NCI-H1930 (cell line): ENCODE results near the gene GART.
A peak's percentile ranks its signal among the peaks of the same experiment; 100 is the strongest.
"Not testable (repeated sequence)": the region's sequence is repeated elsewhere in the genome, so short reads cannot be mapped to it uniquely, and the experiment has no call there.

Experiments
- DNase-seq, 2 experiments: peaks; one replicate each; lab custom pipeline; 2025; lab: John Stamatoyannopoulos, UW

Gene GART

DNA sequence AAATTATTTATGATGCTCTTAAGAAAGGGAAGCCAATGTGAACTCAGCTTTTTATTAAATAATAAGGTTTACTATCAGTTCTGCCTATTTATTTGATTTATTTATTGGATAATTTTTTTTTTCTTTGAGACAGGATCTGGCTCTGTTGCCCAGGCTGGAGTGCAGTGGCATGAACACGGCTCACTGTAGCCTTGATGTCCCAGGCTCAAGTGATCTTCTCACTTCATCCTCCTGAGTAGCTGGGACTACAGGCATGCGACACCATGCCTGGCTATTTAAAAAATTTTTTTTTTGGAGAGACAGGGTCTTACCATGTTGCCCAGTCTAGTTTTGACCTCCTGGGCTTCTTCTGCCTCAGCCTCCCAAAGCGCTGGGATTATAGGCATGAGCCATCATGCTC lies 29.4 kb downstream of the GART start:
- no peak for DNase-seq

DNA sequence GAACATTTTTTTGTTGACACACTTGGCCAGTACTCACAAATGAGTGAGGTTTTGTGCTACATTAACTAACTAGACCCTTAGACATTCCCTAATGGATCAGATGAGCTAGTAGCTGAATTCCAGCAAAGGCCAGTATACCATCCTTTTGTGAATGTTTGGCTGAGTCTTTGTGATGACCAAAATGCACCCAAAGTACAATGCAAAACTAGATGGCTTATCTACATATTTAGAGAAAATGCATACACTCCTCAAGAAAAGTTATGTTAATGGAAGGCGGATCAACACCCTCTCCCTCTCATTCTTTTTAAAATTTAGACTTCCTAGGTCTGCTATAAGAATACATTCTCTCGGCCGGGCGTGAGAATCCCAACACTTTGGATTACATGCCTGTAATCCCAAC lies 30.3 kb downstream of the GART start:
- no peak for DNase-seq

DNA sequence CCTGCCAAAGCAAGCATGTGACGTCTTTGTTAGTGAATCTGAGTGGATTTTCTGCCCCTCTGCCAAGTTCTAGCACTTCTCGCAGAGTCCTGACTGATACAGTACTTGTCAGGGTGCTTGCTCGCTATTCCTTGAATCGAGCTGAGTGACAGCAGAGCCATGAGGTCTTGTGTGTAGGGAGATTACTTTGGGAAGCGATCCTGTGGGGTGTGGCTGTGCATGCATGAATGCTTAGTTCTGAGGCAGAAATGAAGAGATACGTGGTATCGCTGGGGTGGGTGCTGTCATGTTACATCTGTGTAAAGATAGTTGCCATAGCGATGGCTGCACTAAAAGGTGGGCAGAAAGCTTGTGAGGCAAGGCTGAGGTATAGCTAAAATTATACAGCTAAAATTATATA lies 31.1 kb downstream of the GART start:
- DNase-seq = no peak

DNA sequence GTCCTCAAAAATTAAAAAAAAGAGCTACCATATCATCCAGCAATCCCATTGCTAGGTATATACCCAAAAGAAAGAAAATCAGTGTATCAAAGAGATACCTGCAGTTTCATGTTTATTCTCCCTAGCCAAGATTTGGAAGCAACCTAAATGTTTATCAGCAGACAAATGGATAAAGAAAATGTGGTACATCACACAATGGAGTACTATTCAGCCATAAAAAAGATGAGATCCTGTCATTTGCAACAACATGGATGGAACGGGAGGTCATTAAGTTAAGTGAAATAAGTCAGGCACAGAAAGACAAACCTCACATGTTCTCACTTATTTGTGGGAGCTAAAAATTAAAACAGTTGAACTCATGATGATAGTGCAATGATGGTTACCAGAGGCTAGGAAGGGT lies 34.9 kb downstream of the GART start:
- DNase-seq = not testable (repeated sequence)

DNA sequence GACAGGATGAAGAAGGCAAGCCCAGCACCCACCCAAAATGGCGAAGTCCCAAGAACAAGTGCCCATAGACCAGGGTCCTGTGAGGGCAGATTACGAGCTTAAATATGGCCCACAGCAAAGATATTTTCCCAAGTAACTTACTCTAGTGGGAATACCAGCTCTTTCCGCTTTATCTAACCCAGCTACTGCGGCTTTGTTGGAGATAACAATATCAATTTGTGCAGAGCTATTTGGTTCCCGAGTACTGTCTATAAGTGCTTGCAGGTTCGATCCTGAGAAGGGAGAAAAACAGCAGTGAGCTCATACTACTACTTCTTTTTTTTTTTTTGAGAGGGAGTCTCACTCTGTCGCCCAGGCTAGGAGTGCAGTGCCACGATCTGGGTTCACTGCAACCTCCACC lies 36.1 kb downstream of the GART start:
- DNase-seq = no peak

DNA sequence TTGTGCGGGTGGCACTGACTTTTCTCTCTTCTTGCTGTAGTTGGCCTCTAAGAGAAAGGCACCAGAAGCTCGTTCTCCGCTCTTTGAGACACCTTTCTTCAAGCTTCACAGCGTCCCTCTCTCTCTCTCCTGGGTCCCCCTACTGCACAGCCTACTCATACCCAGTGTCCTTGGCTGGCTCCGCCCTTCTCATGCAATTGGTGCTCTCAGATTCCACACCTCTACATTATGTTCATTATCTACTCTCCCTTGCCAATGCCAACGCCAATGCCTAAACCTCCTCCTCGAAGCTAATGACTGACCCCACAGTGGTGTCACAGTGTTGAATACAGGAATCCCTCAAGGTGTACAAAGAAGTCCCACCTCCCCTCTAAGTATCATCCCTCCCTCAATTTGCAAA lies 45.6 kb downstream of the GART start:
- no peak for DNase-seq

DNA sequence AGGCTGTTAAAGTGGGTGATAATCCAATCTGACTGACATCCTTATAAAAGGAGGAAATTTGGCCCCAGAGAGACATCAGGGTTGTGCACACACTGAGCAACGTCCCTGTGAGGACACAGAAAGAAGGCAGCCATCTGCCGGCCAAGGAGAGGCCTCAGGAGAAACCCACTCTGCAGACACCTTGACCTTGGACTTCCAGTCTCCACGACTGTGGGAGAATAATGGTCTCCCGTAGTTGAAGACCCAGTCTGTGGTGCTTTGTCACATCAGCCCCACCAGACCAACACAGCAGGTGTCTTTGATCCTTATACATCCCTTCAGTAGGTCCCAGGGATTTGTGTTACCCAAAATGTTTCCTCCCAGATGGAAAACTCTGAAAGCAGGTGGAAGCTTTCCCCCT lies 46.2 kb downstream of the GART start:
- no peak for DNase-seq

DNA sequence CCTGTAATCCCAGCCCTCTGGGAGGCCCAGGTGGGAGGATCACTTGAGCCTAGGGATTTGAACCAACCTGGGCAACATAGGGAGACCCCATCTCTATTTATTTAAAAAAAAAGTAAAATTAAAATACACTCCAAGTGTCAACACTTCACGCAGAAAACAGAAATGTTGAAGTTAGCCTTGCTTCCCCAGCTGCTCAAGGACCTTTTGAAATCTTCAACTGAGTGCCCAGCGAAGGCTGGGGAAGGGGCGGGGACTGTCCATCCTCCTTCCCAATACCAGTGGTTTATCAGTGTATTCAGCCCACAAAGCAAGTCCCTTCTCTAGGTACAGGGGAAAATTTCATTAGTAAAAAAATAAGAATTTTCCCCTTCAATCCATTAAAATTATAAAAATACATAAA lies 48.2 kb downstream of the GART start:
- DNase-seq = no peak

DNA sequence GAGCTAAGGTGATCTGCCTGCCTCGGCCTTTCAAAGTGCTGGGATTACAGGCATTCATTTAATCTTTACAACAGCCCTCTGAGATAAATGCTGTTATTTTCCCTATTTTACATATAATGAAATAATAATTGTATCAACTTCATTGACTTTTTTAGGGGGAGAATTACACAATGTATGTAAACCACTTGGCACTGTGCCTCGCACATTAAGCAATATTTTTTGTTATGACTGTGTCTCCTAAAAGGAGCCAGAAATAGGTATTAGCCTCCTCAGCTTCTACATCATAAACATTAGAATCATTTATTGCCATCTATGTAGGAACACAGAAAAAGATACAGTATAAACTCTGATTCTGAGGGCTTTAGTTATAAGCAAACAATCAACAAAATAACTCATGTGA lies 49.3 kb downstream of the GART start:
- no peak for DNase-seq

DNA sequence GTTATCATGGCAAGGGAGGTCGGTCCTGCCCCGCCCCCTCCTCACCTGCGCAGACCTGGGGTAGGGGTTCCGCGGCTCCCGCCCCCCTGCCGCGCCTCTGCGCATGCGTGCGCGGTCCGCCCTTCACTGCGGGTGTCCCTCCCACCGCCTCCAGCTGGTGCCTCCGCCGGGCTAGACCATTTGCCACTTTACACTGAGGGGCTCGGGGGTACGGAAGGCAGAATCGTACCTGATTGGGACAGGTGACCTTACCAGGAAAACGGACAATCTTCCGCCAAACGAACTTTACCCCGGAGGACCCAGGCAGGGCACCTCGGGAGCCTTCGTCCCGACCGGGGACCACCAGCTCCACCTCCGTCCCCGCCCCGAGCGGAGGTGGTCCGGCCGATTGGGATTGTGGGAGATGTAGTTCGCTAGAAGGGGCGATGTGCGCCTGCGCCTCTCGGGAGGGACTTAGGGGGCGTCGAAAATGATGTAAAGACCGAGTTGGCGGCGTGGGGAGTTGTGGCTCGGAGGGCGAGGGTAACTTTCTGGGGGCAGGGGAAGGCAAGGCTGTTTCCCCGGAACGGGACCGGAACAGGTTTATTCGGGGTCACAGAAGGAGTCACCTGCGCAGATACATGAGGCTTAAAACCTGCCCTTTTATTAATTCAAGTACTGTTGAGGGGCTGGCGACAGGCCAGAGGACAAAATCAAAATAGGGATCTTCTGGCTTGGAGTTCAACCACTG lies 50.4 kb downstream of the GART start, which contains the start of gene DNAJC28:
TSS of gene DNAJC28 (minus strand) at position 344 of the 730 bp plus-strand sequence. CDS start 2,323 bp downstream, outside the sequence.
- peak; percentile 88 to 95 for DNase-seq

DNA sequence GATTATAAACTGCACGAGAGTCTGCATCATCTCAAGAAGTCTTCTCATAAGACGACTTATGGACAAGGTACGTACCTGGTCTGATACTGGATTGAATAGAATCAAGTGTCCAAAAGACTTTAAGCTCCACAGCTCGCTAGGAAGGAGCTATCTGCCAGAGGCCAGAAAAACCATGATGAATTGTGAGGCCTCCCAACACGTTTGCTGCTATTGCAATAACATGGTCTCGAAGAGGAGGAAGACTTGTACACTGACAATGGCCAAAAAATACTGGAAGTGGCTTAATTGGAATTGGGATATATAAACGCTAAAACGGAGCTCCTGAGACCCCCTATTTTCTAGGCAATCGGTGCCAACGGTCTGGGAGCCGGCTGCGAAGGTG lies 50.9 kb downstream of the GART start:
- no peak for DNase-seq

DNA sequence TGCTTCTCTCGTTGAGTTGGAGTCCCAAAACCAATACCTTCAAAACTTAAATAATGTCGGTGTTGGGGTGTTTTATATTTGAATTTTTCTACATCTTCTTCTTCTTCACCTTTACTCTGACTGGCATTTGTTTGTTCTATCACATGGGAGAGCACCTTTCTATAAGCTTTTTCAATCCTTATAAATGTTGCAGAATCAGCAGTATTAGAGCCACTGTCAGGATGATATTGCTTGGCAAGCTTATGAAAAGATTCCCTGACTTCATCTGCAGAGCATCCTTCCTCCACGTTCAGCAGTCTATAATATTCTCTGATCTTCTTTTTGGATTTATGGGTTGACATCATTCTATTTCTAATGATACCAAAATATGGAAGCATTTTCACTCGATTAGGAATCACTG lies 53.0 kb downstream of the GART start:
- DNase-seq = no peak

DNA sequence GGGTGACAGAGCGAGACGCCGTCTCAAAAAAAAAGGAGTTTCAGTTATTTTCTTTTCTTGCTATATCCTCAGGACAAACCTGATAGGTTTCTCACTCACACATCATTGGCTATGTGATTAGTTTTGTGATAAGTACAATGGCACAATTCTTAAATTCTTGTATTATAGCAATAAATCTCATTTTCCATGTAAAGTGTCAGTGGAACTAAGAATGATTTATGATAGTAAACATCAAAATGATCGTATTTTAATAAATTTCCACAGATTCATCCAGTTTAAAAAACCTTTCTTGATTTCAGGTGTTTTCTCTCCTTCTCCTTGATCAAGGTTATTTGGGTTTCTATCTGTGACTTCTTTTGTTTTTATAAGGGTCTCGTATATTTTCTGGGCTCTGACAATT lies 53.9 kb downstream of the GART start:
- DNase-seq = no peak

DNA sequence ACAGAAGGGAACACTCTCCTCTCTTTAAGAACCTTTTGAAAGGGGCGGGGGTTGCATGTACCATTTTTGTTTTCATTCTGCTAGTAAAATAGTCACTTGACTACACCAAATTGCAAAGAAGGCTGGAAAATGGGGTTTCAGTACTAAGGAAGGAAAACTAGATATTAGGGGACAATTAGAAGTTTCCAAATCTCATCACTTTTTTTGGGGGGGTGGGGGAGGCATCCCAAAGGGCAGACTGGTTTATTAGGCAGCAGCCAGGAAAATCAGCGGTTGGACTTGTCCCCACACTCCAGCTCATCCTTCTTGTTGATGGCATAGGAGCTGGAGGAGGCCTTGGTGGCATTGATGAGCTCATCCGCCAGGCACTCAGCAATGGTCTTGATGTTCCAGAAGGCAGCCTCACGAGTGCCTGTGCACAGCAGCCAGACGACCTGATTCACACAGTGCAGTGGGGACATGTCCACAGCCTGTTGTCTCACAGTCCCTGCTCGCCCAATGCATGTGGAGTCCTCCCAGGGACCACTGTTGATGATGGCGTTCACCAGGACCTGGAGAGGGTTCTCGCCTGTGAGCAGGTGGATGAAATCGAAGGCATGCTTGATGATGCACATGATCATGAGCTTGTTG lies 60.5 kb downstream of the GART start:
- no peak for DNase-seq

DNA sequence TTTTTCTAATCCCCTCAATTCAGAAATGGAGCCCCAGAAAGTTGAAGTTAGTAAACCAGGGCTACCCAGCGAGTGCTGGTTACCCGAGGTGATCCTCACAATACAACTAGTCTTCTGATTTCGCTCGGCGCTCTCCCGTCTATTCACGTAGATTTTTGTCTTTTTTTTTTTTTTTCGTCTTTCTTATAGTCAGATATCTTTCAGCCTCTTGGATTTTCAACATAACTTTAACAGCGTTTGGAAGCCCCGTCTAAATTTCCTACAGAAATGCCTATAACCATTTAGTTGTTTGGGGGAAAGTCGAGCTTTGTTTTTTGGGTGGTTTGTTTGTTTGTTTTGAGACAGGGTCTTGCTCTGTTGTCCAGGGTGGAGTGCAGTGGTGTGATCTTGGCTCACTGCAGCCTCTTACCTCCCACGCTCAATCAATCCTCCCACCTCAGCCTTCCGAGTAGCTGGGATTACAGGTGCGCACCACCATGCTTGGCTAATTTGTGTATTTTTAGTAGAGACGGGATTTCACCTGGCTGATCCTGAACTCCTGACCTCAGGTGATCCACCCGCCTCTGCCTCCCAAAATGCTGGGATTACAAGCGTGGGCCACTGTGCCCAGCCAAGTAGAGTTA lies 61.3 kb downstream of the GART start:
- no peak for DNase-seq

DNA sequence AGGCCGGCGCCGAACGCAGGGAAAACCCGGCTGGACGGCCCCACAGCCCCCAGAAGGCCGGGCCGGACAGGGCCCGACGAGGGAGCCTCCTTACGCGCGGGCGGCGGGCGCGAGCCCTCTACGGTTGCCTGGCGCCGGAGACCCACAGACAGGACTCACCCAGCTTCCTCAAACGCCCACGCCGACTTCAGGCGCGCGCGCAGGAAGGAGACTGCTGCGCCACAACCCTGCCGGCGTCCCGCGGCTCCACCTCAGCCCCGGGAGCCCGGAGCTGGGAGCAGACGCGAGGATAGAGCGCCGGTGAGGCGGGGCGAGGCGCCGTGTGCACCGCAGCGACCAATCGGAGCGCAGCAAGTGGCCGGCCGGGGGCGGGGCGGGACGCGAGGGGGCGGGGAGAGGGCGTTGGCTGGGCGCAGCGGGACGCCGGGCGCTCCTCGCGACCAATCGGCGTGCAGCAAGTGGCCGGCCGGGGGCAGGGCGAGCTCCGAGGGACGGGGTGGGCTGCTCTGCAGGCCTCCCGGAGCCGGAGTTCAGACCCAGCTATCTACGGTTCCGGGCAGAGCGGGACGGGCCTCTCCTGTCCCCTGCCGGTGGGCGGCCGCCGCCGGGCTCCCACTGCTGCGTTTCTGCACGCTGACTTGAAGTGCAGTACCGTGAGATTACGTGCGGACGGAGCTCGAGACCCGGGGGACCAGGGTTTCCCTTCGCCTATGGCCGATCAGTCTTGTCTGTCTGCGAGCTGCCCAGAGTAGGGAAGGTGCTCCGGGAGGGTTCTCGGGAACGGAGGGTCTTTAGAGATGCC lies 62.0 kb downstream of the GART start, which contains the start of gene TMEM50B:
TSS of gene TMEM50B (minus strand) at position 296 of the 802 bp plus-strand sequence. CDS start 11,089 bp downstream, outside the sequence.
- DNase-seq = peak; percentile 90 to 93

DNA sequence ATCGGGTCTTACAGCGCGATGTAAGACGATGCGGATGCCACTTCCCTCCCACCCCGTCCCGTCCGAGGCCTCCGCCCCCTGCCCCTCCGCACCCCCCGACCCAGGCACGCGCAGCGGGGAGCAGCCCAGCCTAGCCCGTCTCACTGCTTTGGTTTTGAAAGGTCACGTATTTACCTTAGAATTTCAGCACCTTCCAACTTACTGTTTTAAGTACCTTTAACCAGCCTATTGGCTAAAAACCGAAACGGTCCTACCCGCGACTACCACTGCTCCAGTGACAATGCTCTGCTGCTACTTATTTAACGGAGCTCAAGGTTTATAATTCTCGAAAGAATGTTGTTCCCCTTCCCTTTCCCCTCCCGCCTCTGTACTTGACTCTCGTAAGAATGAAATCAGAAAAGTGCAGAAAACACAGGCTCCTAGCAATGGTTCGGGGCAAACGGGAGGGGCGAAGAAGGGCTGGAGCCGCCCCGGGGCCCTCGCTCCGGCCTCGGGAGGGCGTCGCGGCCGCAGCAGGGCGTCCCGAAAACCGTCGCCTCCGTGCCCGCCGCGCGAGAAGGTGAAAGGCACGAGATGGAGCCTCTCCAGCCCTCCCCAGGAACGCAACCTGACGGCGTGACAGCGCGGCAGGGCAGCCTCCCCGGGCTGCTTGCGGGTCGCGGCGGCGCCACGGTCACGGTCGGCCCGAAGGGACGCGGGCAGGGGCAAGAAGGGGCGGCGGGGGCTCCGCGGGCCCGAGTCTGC lies 62.8 kb downstream of the GART start:
- DNase-seq = no peak

DNA sequence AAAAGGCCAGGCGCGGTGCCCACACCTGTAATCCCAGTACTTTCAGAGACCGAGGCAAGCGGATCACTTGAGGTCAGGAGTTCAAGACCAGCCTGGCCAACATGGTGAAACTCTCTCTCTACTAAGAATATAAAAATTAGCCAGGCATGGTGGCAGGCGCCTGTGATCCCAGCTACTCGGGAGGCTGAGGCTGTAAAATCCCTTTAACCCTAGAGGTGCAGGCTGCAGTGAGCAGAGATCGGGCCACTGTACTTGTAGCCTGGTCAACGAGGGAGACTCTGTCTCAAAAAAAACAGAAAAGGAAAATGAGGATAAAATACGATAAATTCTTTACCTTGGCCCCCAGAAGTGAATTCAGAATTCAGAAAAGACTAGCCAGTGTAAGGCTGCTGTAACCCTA lies 63.7 kb downstream of the GART start:
- DNase-seq = no peak

DNA sequence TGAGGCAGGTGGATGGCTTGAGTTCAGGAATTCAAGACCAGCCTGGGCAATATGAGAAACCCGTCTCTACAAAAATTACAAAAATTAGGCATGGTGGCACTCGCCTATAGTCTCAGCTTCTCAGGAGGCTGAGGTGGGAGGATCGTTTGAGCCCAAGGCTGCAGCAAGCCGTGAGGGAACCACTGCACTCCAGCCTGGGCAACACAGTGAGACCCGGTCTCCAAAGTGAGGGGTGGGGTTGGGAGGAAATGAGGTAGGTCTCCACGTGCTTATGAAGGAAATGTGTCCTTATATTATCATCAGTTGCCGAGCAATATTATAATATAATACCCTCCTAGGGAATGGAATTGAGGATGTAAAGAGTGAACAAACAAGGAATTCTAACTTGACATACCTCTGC lies 64.9 kb downstream of the GART start:
- DNase-seq = no peak

DNA sequence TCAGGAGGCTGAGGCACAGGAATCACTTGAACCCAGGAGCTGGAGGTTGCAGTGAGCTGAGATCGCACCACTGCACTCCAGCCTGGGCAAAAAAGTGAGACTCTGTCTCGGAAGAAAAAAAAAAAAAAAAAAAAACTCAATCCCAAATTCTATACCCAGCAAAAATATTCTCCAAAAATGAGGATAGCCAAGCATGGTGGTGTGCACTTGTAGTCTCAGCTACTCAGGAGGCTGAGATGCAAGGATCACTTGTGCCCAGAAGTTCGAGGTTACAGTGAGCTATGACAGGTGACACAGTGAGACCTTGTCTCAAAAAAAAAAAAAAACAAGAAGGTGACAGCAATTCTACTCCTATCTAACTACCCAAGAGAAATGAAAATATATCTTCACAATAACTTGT lies 68.6 kb downstream of the GART start:
- DNase-seq = no peak

DNA sequence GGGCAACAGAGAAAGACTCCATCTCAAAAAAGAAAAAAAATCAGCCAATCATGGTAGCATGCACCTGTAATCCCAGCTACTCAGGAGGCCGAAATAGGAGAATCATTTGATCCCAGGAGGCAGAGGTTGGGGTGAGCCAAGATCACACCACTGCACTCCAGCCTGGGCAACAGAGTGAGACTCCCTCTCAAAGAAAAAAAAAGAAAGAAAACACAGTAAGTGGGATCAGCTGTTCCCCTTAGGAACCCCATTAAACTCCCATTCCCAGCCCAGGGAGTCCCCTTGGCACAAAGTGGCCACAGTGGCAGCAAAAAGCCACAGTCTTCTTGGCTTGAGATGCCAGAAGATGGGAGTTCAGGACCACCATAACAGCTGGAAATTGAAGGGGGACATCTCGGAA lies 71.2 kb downstream of the GART start:
- no peak for DNase-seq

DNA sequence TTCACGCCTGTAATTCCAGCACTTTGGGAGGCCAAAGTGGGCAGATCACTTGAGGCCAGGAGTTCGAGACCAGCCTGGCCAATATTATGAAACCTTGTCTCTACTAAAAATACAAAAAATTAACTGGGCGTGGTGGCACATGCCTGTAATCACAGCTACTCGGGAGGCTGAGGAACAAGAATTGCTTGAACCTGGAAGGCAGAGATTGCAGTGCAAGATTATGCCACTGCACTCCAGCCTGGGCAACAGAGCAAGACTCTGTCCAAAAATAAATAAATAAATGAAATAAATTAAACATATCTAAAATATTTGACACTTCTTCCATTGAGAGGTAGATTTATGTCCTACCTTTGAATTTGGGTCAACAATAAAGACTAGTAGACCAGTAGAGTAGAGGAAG lies 72.7 kb downstream of the GART start:
- not testable (repeated sequence) for DNase-seq
